ENCODE data around the gene HMCN2. TPM values are rescaled to one million over a fixed set of nuclear protein-coding genes. Genes with fewer than 3 reads are reported as not detected.
"Not testable (repeated sequence)": the region's sequence is repeated elsewhere in the genome, so short reads cannot be mapped to it uniquely, and the experiment has no call there.

Gene HMCN2
- total RNA-seq, 6 experiments from 2014 or later = 0.31 to 2.0 (median 1.1) TPM

GRCh38 chr9:130398487-130399240 lies 133.1 kb downstream of the HMCN2 start:
- Histone ChIP-seq H3K4me1 (no peaks in the 10 kb centered on the region), H3K36me3 (no peaks in the 10 kb centered on the region), H3K9me3 (no peaks in the 10 kb centered on the region), H3K27me3 (no peaks in the 10 kb centered on the region), H3K4me3 (no peak overlapping the region), H3K27ac (no peak overlapping the region)
- DNase-seq (no peak), ATAC-seq (no peak)
- TF ChIP-seq CTCF (IDR thresholded peaks at IDR 0.05) (no peak), POLR2A (IDR thresholded peaks at IDR 0.05) (no peak)
- WGBS (ENCODE audit: insufficient coverage, low coverage, low lambda C conversion rate, missing lambda C conversion rate) = 73% methylated on average over 6 of the region's 17 CpGs
- intact Hi-C loops (cut with DNase I) = no loop called here

- DNase-seq (no peak), ATAC-seq (no peak)
- no peak overlapping the region for H3K27ac ChIP-seq
- H3K4me3 ChIP-seq = no peak overlapping the region
- 60% methylated on average over 4 of the region's 8 CpGs for WGBS (ENCODE audit: insufficient coverage, low coverage, low lambda C conversion rate, missing lambda C conversion rate)
- no peaks in the 10 kb centered on the region for H3K9me3 ChIP-seq
- no peaks in the 10 kb centered on the region for H3K27me3 ChIP-seq
- no peaks in the 10 kb centered on the region for H3K36me3 ChIP-seq
- intact Hi-C loops (cut with DNase I) = no loop called here
- H3K4me1 ChIP-seq = no peaks in the 10 kb centered on the region
- no peak for TF ChIP-seq CTCF (IDR thresholded peaks at IDR 0.05)
- TF ChIP-seq POLR2A (IDR thresholded peaks at IDR 0.05) = no peak
These were observed 134.2 kb downstream of the HMCN2 start for GRCh38 chr9:130399768-130400167.

GRCh38 chr9:130400870-130401269 lies 135.3 kb downstream of the HMCN2 start:
- Histone ChIP-seq H3K27ac (no peak overlapping the region), H3K4me1 (no peaks in the 10 kb centered on the region), H3K4me3 (no peak overlapping the region), H3K9me3 (no peaks in the 10 kb centered on the region), H3K27me3 (no peaks in the 10 kb centered on the region), H3K36me3 (no peaks in the 10 kb centered on the region)
- no peak for TF ChIP-seq POLR2A (IDR thresholded peaks at IDR 0.05)
- TF ChIP-seq CTCF (IDR thresholded peaks at IDR 0.05) = no peak
- ATAC-seq (no peak), DNase-seq (no peak)
- WGBS (ENCODE audit: insufficient coverage, low coverage, low lambda C conversion rate, missing lambda C conversion rate) = 100% methylated on average over 1 of the region's 8 CpGs
- intact Hi-C loops (cut with DNase I) = no loop called here

- ATAC-seq = not testable (repeated sequence)
- 81% methylated on average over 3 of the region's 3 CpGs for WGBS (ENCODE audit: insufficient coverage, low coverage, low lambda C conversion rate, missing lambda C conversion rate)
These were observed 136.2 kb downstream of the HMCN2 start for GRCh38 chr9:130401742-130402141.

GRCh38 chr9:130402243-130402642 lies 136.7 kb downstream of the HMCN2 start:
- Histone ChIP-seq H3K4me1 (no peaks in the 10 kb centered on the region), H3K27ac (no peak overlapping the region), H3K27me3 (no peaks in the 10 kb centered on the region), H3K4me3 (no peak overlapping the region), H3K36me3 (no peaks in the 10 kb centered on the region), H3K9me3 (no peaks in the 10 kb centered on the region)
- DNase-seq (no peak), ATAC-seq (no peak)
- TF ChIP-seq CTCF (IDR thresholded peaks at IDR 0.05) = no peak
- no peak for TF ChIP-seq POLR2A (IDR thresholded peaks at IDR 0.05)
- 91% methylated on average over 2 of the region's 3 CpGs for WGBS (ENCODE audit: insufficient coverage, low coverage, low lambda C conversion rate, missing lambda C conversion rate)
- intact Hi-C loops (cut with DNase I) = no loop called here

More at GRCh38 chr9:130401742-130402141, 136.2 kb downstream of the HMCN2 start:
- H3K36me3 ChIP-seq; H3K27ac ChIP-seq; DNase-seq; H3K9me3 ChIP-seq; H3K4me3 ChIP-seq; H3K4me1 ChIP-seq; intact Hi-C loops (cut with DNase I); H3K27me3 ChIP-seq: not testable (repeated sequence)

All from right lobe of liver (tissue), 6 donors.